NCI-H2227 treated with DMSO at 0.1 percent for 48 hours (cell line): Measurements from ENCODE around the gene TTLL6.
A peak's percentile ranks its signal among the peaks of the same experiment; 100 is the strongest.
"Not testable (repeated sequence)": the region's sequence is repeated elsewhere in the genome, so short reads cannot be mapped to it uniquely, and the experiment has no call there.

Experiments used
- DNase-seq: peaks from one replicate; lab custom pipeline; 2025; lab: John Stamatoyannopoulos, UW

The TTLL6 gene

GRCh38 chr17:48816774-48817590, at the start of gene TTLL6:
Gene TTLL6, minus strand, starts transcription at chr17:48817229. Its CDS starts 157 bp downstream, at chr17:48817072.
- peak; percentile 95 for DNase-seq

GRCh38 chr17:48860456-48860855, 43.4 kb upstream of the TTLL6 start:
- no peak for DNase-seq

GRCh38 chr17:48860034-48860433, 43.0 kb upstream of the TTLL6 start:
- no peak for DNase-seq

GRCh38 chr17:48856122-48856821, 39.2 kb upstream of the TTLL6 start:
- DNase-seq, result no peak

- DNase-seq, result no peak
Observed at GRCh38 chr17:48854774-48855476, 37.9 kb upstream of the TTLL6 start.

- no peak for DNase-seq
Observed at GRCh38 chr17:48850792-48851323, 33.8 kb upstream of the TTLL6 start.

GRCh38 chr17:48843187-48843900, 26.3 kb upstream of the TTLL6 start:
- no peak for DNase-seq

GRCh38 chr17:48842746-48843145, 25.7 kb upstream of the TTLL6 start:
- DNase-seq, result no peak

- DNase-seq, result no peak
Observed at GRCh38 chr17:48841395-48841831, 24.4 kb upstream of the TTLL6 start.

- DNase-seq, result no peak
Observed at GRCh38 chr17:48840441-48840840, 23.4 kb upstream of the TTLL6 start.

GRCh38 chr17:48837458-48837857, 20.4 kb upstream of the TTLL6 start:
- not testable (repeated sequence) for DNase-seq

GRCh38 chr17:48835971-48836370, 18.9 kb upstream of the TTLL6 start:
- no peak for DNase-seq

- no peak for DNase-seq
Observed at GRCh38 chr17:48834973-48835372, 17.9 kb upstream of the TTLL6 start.

GRCh38 chr17:48831549-48831883, 14.5 kb upstream of the TTLL6 start:
- DNase-seq, result no peak

GRCh38 chr17:48830840-48831548, 14.0 kb upstream of the TTLL6 start, which contains the start of gene CALCOCO2:
Gene CALCOCO2, plus strand, starts transcription at chr17:48831035. Its CDS starts 10,673 bp downstream, at chr17:48841708.
- DNase-seq, result peak; percentile 80

- no peak for DNase-seq
Observed at GRCh38 chr17:48825446-48826381, 8.7 kb upstream of the TTLL6 start.

- DNase-seq, result not testable (repeated sequence)
Observed at GRCh38 chr17:48820936-48821335, 3.9 kb upstream of the TTLL6 start.

- DNase-seq, result no peak
Observed at GRCh38 chr17:48819466-48819865, 2.4 kb upstream of the TTLL6 start.

- peak; percentile 47 for DNase-seq
Observed at GRCh38 chr17:48818361-48818841, 1.4 kb upstream of the TTLL6 start.

- DNase-seq, result no peak
Observed at GRCh38 chr17:48816438-48816773, 623 bp downstream of the TTLL6 start.
